HG03565 (cell line): ENCODE results near the gene AAMDC.
"Not testable (repeated sequence)": the region's sequence is repeated elsewhere in the genome, so short reads cannot be mapped to it uniquely, and the experiment has no call there.

ENCODE experiments used
- ATAC-seq: cut with Tn5 transposase; IDR thresholded peaks from one replicate; pipeline ENCODE4 v1.9.1; 2021; ENCODE audit warnings: mild to moderate bottlenecking, moderate library complexity; ENCODE audit not compliant: unreplicated experiment

The AAMDC gene

DNA sequence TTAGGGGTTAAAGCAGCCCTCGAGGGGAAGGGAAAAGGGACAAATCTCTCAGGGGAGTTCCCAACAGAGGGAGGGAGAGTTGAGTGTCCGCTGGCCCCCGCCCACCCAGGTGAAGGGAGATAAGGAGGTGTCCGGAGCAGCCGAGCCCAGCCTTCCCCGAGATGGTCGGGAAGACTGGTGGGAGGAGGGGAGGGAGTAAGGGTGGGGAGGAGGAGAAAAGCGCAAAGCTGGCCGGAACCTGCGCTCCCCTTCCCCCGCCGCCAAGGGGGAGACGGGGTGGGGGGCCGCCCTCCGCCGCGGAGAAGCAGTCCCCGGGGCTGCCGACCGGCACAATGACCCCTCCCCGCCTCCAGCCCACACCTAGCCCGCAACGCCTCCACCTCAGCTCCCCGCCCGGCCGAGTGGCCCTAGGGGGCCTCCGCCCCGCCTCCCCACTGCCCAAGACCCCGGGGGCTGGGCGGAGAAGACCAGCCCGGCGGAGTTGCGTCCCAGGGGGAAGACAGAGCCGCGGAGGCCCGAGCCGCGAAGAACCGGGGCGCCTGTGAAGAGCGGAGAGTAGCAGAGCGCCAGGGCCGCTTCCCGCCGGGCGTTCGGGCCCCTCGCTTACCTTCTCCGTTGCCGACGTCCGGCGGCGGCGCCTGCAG lies 901 bp upstream of the AAMDC start:
- ATAC-seq: peak; percentile 7

DNA sequence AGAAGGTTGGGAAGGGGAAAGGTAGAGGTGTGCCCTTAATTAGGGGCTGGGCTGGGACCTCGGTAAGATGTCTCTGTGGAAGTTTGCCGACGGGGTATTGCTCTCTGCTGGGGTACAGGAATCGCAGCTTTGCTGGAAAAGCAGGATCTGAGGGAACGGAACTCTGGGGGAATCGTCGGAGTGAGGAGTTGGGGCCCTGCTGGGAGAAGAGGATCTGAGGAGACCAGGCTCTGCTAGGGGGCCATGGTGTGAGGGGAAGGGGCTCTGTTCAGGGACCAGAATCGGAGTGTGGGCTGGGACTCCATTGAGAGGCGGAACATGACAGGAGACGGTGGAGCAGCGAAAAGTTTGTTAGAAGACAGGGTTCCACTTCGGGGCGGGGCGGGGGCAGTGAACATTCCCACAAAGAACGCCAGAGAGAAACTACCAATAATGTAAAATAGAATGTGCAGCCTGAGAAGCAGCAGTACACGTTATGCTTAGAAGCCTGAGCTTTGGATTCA lies 456 bp downstream of the AAMDC start:
- no peak for ATAC-seq

- ATAC-seq: not testable (repeated sequence)
Measured at GRCh38 chr11:77822126-77822525, 1.2 kb downstream of the AAMDC start.

GRCh38 chr11:77823775-77824174 lies 2.8 kb downstream of the AAMDC start:
- ATAC-seq: no peak

- ATAC-seq: no peak
Measured at GRCh38 chr11:77828926-77829325, 8.0 kb downstream of the AAMDC start.

- no peak for ATAC-seq
Measured at GRCh38 chr11:77833302-77833701, 12.4 kb downstream of the AAMDC start.

- no peak for ATAC-seq
Measured at GRCh38 chr11:77842441-77843121, 21.6 kb downstream of the AAMDC start.

- ATAC-seq: not testable (repeated sequence)
Measured at GRCh38 chr11:77843700-77844099, 22.8 kb downstream of the AAMDC start.

GRCh38 chr11:77851503-77851902 lies 30.6 kb downstream of the AAMDC start:
- ATAC-seq: no peak

DNA sequence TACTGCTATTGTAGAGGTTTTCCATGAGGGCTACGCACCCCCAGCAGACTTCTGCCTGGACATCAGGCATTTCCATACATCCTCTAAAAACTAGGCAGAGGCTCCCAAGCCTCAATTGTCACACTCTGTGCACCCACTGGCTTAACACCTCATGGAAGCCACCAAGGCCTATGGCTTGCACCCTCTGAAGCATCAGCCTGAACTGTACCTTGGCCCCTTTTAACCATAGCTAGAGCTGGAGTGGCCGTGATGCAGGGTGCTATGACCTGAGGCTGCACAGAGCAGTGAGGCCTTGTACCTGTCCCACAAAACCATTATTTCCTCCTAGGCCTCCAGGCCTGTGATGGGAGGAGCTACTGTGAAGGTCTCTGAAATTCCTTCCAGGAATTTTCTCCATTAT lies 33.9 kb downstream of the AAMDC start:
- no peak for ATAC-seq

- ATAC-seq: not testable (repeated sequence)
Measured at GRCh38 chr11:77857906-77858457, 37.0 kb downstream of the AAMDC start.

DNA sequence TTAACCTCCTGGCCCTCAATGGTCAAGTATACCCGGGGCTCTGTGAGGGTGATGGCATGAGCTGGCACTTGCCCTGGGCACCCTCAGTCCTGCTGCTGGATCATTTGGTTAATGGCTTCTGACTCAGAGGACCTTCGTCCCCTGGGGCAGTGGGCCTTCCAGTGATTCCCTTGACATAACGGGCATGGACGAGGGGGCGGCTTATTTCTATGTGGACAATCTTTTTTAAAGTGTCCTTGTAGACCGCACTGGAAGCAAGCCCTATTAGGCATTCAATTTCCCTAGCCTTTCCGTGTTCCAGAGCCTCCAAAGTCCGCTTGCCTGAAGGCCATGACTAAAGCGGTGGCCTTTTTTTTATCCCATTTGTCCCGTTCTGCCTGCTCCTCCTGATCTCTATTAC lies 40.5 kb downstream of the AAMDC start:
- not testable (repeated sequence) for ATAC-seq

GRCh38 chr11:77865805-77866204 lies 44.9 kb downstream of the AAMDC start:
- no peak for ATAC-seq

- no peak for ATAC-seq
Measured at GRCh38 chr11:77866336-77866735, 45.4 kb downstream of the AAMDC start.

GRCh38 chr11:77868744-77869143 lies 47.8 kb downstream of the AAMDC start:
- ATAC-seq: no peak

DNA sequence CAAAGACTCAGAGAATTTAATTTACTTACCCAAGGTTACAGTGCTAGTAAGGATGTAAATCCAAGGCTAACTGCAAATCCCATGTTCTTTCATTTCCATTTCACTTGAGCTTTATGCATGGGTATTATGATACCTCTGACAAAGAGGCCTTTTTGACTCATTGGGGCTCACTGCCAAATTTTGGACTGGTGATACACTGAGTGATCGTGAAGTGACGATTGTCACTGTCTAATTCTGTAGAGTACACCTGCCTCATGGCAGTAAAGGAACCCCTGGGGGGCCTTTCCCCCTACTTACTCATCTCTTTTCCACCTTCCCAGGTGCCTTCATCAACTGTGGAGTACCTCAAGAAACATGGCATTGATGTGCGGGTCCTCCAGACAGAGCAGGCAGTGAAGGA lies 50.9 kb downstream of the AAMDC start:
- ATAC-seq: no peak

GRCh38 chr11:77873345-77873744 lies 52.4 kb downstream of the AAMDC start:
- ATAC-seq: no peak

- ATAC-seq: no peak
Measured at GRCh38 chr11:77874206-77874605, 53.3 kb downstream of the AAMDC start.

DNA sequence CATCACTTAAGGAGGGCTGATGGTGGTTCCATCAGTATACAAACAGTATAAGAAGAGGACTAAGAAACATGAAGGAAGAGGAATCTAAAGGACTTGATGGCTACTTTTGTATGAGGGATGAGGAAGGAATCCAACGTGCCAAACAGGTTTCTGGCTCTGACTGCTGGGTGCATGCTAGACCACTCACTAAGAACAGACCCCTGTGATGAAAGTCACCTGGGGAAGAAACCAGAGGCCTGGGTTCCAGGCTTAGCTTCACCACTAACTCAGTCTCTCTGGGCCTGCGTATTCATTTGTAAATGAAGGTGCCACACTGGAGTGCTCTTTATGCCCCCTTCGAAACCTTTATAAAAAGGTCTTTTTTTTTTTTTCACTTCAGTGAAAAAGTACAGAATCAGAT lies 55.1 kb downstream of the AAMDC start:
- ATAC-seq: no peak

GRCh38 chr11:77878247-77878646 lies 57.3 kb downstream of the AAMDC start:
- ATAC-seq: not testable (repeated sequence)

DNA sequence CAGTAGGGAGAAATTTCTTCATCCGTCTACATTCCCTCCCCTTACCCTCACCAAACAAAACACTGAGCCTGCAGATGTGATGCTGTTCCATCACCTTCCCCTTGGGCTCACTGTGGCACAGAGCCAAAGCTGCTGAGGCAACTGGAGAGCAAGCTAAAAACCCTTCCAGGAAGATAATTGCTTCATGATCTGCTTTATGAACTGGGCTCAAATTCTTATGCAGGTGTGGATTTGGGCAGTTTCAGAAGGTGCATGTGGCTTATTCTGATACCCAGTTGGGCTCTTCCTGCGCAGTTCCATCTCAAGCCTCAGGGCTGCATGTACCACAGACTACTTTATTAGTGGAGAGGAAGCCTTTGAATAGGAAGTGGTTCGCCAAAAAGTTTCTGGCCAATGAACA lies 58.3 kb downstream of the AAMDC start:
- peak; percentile 67 for ATAC-seq

- no peak for ATAC-seq
Measured at GRCh38 chr11:77882396-77882795, 61.5 kb downstream of the AAMDC start.
